Measurements from ENCODE around the gene GCNT2.

The GCNT2 gene

DNA sequence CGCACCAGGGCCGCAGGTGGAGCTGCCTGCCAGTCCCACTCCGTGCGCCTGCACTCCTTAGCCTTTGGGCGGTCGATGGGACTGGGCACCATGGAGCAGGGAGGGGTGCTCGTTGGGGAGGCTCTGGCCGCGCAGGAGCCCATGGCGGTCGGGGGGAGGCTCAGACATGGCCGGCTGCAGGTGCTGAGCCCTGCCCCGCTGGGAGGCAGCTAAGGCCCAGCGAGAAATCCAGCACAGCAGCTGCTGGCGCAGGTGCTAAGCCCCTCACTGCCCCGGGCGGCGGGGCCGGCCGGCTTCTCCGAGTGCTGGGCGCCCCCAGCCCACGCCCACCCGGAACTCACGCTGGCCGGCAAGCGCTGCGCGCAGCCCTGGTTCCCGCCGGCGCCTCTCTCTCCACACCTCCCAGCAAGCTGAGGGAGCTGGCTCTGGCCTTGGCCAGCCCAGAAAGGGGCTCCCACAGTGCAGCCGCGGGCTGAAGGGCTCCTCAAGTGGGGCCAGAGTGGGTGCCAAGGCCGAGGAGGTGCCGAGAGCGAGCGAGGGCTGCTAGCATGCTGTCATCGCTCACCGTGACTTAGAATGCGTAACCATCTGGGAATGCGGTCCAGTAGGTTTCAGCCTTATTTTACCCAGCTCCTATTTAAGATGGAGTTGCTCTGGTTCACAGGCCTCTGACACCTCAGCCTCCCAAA is 96.0 kb downstream of the GCNT2 start:
- no peak for DNase-seq (ENCODE audit: low spot score)
- in situ Hi-C loops (cut with MboI; ENCODE audit: low sequenced_read_pairs, unreplicated experiment): no loop called here
- TF ChIP-seq, protein P1, sequence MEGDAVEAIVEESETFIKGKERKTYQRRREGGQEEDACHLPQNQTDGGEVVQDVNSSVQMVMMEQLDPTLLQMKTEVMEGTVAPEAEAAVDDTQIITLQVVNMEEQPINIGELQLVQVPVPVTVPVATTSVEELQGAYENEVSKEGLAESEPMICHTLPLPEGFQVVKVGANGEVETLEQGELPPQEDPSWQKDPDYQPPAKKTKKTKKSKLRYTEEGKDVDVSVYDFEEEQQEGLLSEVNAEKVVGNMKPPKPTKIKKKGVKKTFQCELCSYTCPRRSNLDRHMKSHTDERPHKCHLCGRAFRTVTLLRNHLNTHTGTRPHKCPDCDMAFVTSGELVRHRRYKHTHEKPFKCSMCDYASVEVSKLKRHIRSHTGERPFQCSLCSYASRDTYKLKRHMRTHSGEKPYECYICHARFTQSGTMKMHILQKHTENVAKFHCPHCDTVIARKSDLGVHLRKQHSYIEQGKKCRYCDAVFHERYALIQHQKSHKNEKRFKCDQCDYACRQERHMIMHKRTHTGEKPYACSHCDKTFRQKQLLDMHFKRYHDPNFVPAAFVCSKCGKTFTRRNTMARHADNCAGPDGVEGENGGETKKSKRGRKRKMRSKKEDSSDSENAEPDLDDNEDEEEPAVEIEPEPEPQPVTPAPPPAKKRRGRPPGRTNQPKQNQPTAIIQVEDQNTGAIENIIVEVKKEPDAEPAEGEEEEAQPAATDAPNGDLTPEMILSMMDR (IDR thresholded peaks at IDR 0.05; ENCODE audit: borderline replicate concordance, control extremely low read depth, extremely low read depth, insufficient read depth, missing control alignments): no peak

DNA sequence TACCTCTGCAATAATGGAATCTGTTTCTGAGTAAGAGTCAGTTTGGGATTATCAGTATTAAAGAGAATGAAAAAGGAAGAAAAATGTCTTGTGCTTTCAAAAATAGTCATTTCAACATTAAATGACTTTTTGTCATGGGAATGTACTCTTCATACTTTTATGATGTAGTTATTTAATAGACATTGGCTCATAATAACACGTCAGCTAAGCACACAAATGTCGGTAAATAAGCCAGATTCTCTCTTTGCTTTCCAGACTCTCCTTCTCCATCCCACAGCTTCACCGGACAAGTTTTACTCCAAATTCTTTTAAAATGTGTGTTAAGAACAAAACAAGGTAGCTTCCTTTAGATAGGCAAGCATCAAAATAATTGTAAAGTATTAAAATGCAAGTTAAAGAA is 97.3 kb downstream of the GCNT2 start:
- DNase-seq (ENCODE audit: low spot score): no peak
- TF ChIP-seq, protein P1 (IDR thresholded peaks at IDR 0.05; ENCODE audit: borderline replicate concordance, control extremely low read depth, extremely low read depth, insufficient read depth, missing control alignments): no peak
- in situ Hi-C loops (cut with MboI; ENCODE audit: low sequenced_read_pairs, unreplicated experiment): no loop called here

DNA sequence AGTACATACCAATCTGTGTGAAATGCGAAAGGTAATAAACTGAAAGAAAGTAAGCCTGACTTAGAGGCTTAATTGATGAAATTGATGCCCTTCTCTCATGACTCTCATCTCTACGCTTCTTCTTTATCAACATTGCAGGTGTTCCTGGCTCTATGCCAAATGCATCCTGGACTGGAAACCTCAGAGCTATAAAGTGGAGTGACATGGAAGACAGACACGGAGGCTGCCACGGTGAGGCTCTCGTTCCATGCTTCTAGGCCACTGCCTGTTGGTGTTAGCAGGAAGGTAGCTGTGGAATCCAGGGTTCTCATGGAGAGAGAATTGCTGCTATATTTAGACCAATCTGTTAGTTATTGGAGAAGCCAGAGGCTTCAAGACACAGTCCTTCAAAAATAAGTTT is 100.1 kb downstream of the GCNT2 start:
- TF ChIP-seq, protein P1 (IDR thresholded peaks at IDR 0.05; ENCODE audit: borderline replicate concordance, control extremely low read depth, extremely low read depth, insufficient read depth, missing control alignments): no peak
- no peak for DNase-seq (ENCODE audit: low spot score)
- in situ Hi-C loops (cut with MboI; ENCODE audit: low sequenced_read_pairs, unreplicated experiment): no loop called here

GRCh38 chr6:10621847-10622246 is 100.7 kb downstream of the GCNT2 start:
- TF ChIP-seq, protein P1 (IDR thresholded peaks at IDR 0.05; ENCODE audit: borderline replicate concordance, control extremely low read depth, extremely low read depth, insufficient read depth, missing control alignments): no peak

DNA sequence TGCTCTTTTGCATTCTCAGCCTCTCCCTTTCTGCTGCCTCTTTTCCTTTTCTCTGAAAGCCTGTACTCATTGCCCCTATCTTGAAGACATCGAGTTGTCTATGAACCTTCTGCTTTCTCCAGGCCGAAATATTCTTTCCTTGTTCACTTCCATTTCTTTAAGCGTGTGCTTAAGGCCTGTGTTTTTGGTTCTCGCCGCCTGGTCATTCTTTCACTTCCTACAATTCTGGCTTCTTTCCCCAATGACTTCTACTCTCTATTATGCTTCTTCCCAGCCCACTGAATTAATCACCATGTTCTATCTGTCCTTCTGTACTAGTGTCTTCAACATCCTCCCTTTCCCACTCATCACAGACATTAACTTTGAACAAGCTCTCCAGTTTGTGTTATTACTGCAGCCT is 103.7 kb downstream of the GCNT2 start:
- in situ Hi-C loops (cut with MboI; ENCODE audit: low sequenced_read_pairs, unreplicated experiment): no loop called here
- TF ChIP-seq, protein P1 (IDR thresholded peaks at IDR 0.05; ENCODE audit: borderline replicate concordance, control extremely low read depth, extremely low read depth, insufficient read depth, missing control alignments): no peak
- DNase-seq (ENCODE audit: low spot score): no peak

More at GRCh38 chr6:10621847-10622246, 100.7 kb downstream of the GCNT2 start:
- no peak for DNase-seq (ENCODE audit: low spot score)
- in situ Hi-C loops (cut with MboI; ENCODE audit: low sequenced_read_pairs, unreplicated experiment): no loop called here

- TF ChIP-seq, protein P1 (IDR thresholded peaks at IDR 0.05; ENCODE audit: borderline replicate concordance, control extremely low read depth, extremely low read depth, insufficient read depth, missing control alignments): no peak
- in situ Hi-C loops (cut with MboI; ENCODE audit: low sequenced_read_pairs, unreplicated experiment): no loop called here
- no peak for DNase-seq (ENCODE audit: low spot score)
Observed at GRCh38 chr6:10626154-10626741, 105.1 kb downstream of the GCNT2 start.
